GM23338 (cell line): ENCODE results near the gene PAX5. TPM values are rescaled to one million over a fixed set of nuclear protein-coding genes. Genes with fewer than 3 reads are reported as not detected.

Experiments
- ATAC-seq: fragments of 200-7000 bp; cut with Tn5 transposase; 3 replicates; pipeline ENCODE4 v1.9.1; 2020
- DNase-seq: peaks from one replicate; pipeline ENCODE4 v3.0.0-alpha.2; 2015; ENCODE audit warnings: low spot score
- H2AFZ ChIP-seq: fragments of 200-600 bp; sonication (generic); 2 replicates; pipeline ENCODE4 v1.8.0; 2016; ENCODE audit warnings: antibody characterized with exemption, mild to moderate bottlenecking, moderate library complexity
- H3F3A ChIP-seq: fragments of 200-600 bp; sonication (generic); replicated peaks from 2 replicates; pipeline ENCODE4 v1.8.0; 2017; ENCODE audit warnings: antibody characterized with exemption, mixed run types, low read depth
- H3K27ac ChIP-seq: fragments of 200-600 bp; sonication (generic); 2 replicates; pipeline ENCODE4 v1.6.1; 2016; ENCODE audit warnings: low read depth
- H3K27me3 ChIP-seq: fragments of 200-600 bp; sonication (generic); 2 replicates; pipeline ENCODE4 v1.8.0; 2016; ENCODE audit warnings: mild to moderate bottlenecking, mixed run types, moderate library complexity; ENCODE audit not compliant: insufficient read depth
- H3K36me3 ChIP-seq: fragments of 200-600 bp; sonication (generic); 2 replicates; pipeline ENCODE4 v1.8.0; 2016; ENCODE audit warnings: mild to moderate bottlenecking; ENCODE audit not compliant: insufficient read depth
- H3K4me1 ChIP-seq: fragments of 200-600 bp; sonication (generic); 2 replicates; pipeline ENCODE4 v1.8.0; 2016; ENCODE audit warnings: mild to moderate bottlenecking, moderate library complexity; ENCODE audit not compliant: insufficient read depth
- H3K4me2 ChIP-seq: fragments of 200-600 bp; sonication (generic); 2 replicates; pipeline ENCODE4 v1.7.1; 2017; ENCODE audit warnings: mixed run types
- H3K4me3 ChIP-seq: fragments of 200-600 bp; sonication (generic); 2 replicates; pipeline ENCODE4 v1.6.1; 2016; ENCODE audit warnings: mixed run types
- H3K79me2 ChIP-seq: fragments of 200-600 bp; sonication (generic); replicated peaks from 2 replicates; pipeline ENCODE4 v1.8.0; 2017; ENCODE audit warnings: mild to moderate bottlenecking; ENCODE audit not compliant: insufficient read depth
- H3K9me2 ChIP-seq: fragments of 200-600 bp; sonication (generic); 2 replicates; pipeline ENCODE4 v1.8.0; 2017; ENCODE audit not compliant: insufficient read depth
- H4K20me1 ChIP-seq: fragments of 200-600 bp; sonication (generic); replicated peaks from 2 replicates; pipeline ENCODE4 v1.8.0; 2017; ENCODE audit warnings: mild to moderate bottlenecking; ENCODE audit not compliant: insufficient read depth
- H3K27ac Mint-ChIP-seq: 2 replicates; pipeline ENCODE4 v1.8.0; 2020; ENCODE audit warnings: inconsistent platforms, mild to moderate bottlenecking, moderate library complexity, mixed read lengths
- H3K27me3 Mint-ChIP-seq: 3 replicates; pipeline ENCODE4 v1.8.0; 2022; ENCODE audit warnings: low read depth, mild to moderate bottlenecking, moderate library complexity, mixed read lengths, inconsistent platforms; ENCODE audit not compliant: insufficient read depth, poor library complexity
- H3K36me3 Mint-ChIP-seq: 3 replicates; pipeline ENCODE4 v1.8.0; 2021; ENCODE audit warnings: low read depth, mild to moderate bottlenecking, inconsistent platforms, moderate library complexity, mixed read lengths
- H3K4me1 Mint-ChIP-seq: 3 replicates; pipeline ENCODE4 v1.8.0; 2020; ENCODE audit warnings: mild to moderate bottlenecking, inconsistent platforms, mixed read lengths
- H3K4me3 Mint-ChIP-seq: 3 replicates; pipeline ENCODE4 v1.8.0; 2021; ENCODE audit warnings: moderate library complexity, mild to moderate bottlenecking, inconsistent platforms, mixed read lengths
- H3K9me3 Mint-ChIP-seq: 3 replicates; pipeline ENCODE4 v1.8.0; 2020; ENCODE audit warnings: moderate library complexity, mild to moderate bottlenecking, inconsistent platforms, mixed read lengths
- ETS1 ChIP-seq: IDR thresholded peaks from 2 replicates; pipeline ENCODE4 v1.6.1; 2016; ENCODE audit warnings: antibody characterized with exemption
- EZH2 ChIP-seq: fragments of 200-600 bp; sonication (generic); IDR thresholded peaks from one replicate; pipeline ENCODE4 v1.8.0; 2017; ENCODE audit warnings: antibody characterized with exemption, mild to moderate bottlenecking, low read depth; ENCODE audit not compliant: unreplicated experiment
- EZH2phosphoT487 ChIP-seq: fragments of 200-600 bp; sonication (generic); IDR thresholded peaks from one replicate; pipeline ENCODE4 v1.8.1; 2018; ENCODE audit warnings: antibody characterized with exemption; ENCODE audit not compliant: unreplicated experiment
- NANOG ChIP-seq: IDR thresholded peaks from 2 replicates; pipeline ENCODE4 v1.6.1; 2016; ENCODE audit warnings: antibody characterized with exemption, borderline replicate concordance
- POLR2AphosphoS5 ChIP-seq: IDR thresholded peaks from 2 replicates; pipeline ENCODE4 v1.6.1; 2016; ENCODE audit warnings: antibody characterized with exemption, low read depth
- STAT1 ChIP-seq: IDR thresholded peaks from one replicate; pipeline ENCODE4 v1.6.1; 2016; ENCODE audit warnings: antibody characterized with exemption; ENCODE audit not compliant: unreplicated experiment
- ZNF331 ChIP-seq: fragments of 250-450 bp; sonication (Bioruptor Pico); IDR thresholded peaks from 2 replicates; pipeline ENCODE4 v1.5.0; 2020; ENCODE audit warnings: low read depth, mild to moderate bottlenecking, moderate library complexity
- ZNF462 ChIP-seq: fragments of 250-450 bp; sonication (Bioruptor Pico); IDR thresholded peaks from 2 replicates; pipeline ENCODE4 v1.5.0; 2020; ENCODE audit warnings: mild to moderate bottlenecking, moderate library complexity
- polyA plus RNA-seq: library from polyadenylated mRNA; unstranded; fragments of >200 nt; fragmentation: Nextera tagmentation; extraction: Ambion mirVana; gene quantifications from 2 replicates; pipeline ENCODE4 v1.2.1, GENCODE V29; 2016
- total RNA-seq: library from RNA; depleted of rRNA; stranded (reverse); fragments of >200 nt; shearing (Covaris generic); gene quantifications from 2 replicates; pipeline ENCODE4 v1.2.3, GENCODE V29; 2014

PAX5 gene
- total and polyA plus RNA-seq, 2 experiments from 2014 or later: 0.17 to 0.60 TPM

GRCh38 chr9:36937346-36937745 lies 96.7 kb downstream of the PAX5 start (continued):
- no peak for TF ChIP-seq ETS1
- TF ChIP-seq ZNF331 (CRISPR knock-in tag): no peak
- no peak for TF ChIP-seq EZH2
- TF ChIP-seq POLR2AphosphoS5: no peak
- no peak for TF ChIP-seq ZNF462 (CRISPR knock-in tag)

- no peak overlapping the region for H3K27ac Mint-ChIP-seq
- no peaks in the 10 kb centered on the region for H3K36me3 Mint-ChIP-seq
- Histone ChIP-seq H3K4me1 (peaks cover 26% of the 10 kb centered on the region), H4K20me1 (no peaks in the 10 kb centered on the region), H3K4me3 (no peak overlapping the region), H3F3A (no peaks in the 10 kb centered on the region), H3K36me3 (no peaks in the 10 kb centered on the region), H3K27me3 (no peaks in the 10 kb centered on the region), H3K9me2 (no peaks in the 10 kb centered on the region), H3K4me2 (no peak overlapping the region), H3K27ac (no peak overlapping the region), H2AFZ (no peak overlapping the region), H3K79me2 (no peaks in the 10 kb centered on the region)
- H3K4me1 Mint-ChIP-seq: peaks cover 28% of the 10 kb centered on the region
- DNase-seq: no peak
- no peak overlapping the region for H3K4me3 Mint-ChIP-seq
- peaks cover 7% of the 10 kb centered on the region for H3K27me3 Mint-ChIP-seq
- peaks cover 9% of the 10 kb centered on the region; the same call in 2 of the 3 replicates for H3K9me3 Mint-ChIP-seq
- ATAC-seq: no peak
- TF ChIP-seq POLR2AphosphoS5 (no peak), STAT1 (no peak), NANOG (no peak), ZNF462 (CRISPR knock-in tag) (no peak), EZH2phosphoT487 (no peak), ZNF331 (CRISPR knock-in tag) (no peak)
These were observed 97.6 kb downstream of the PAX5 start for GRCh38 chr9:36936498-36936831.
